Hepatocyte (in vitro differentiated cells): ENCODE measurements around the gene KAT14. TPM values are rescaled to one million over a fixed set of nuclear protein-coding genes. Genes with fewer than 3 reads are reported as not detected.

Experiments
- DNase-seq: peaks from one replicate; pipeline ENCODE4 v3.0.0-alpha.2; 2016; ENCODE audit warnings: low spot score
- H2AFZ ChIP-seq: fragments of 200-600 bp; sonication (generic); 2 replicates; pipeline ENCODE4 v1.6.0; 2016; ENCODE audit warnings: antibody characterized with exemption, mild to moderate bottlenecking
- H3K27ac ChIP-seq: fragments of 200-600 bp; sonication (generic); 2 replicates; pipeline ENCODE4 v1.5.1; 2016; ENCODE audit warnings: mild to moderate bottlenecking
- H3K27me3 ChIP-seq: fragments of 200-600 bp; sonication (generic); 2 replicates; pipeline ENCODE4 v1.6.1; 2016
- H3K36me3 ChIP-seq: fragments of 200-600 bp; sonication (generic); replicated peaks from 2 replicates; pipeline ENCODE4 v1.5.1; 2016; ENCODE audit warnings: low read depth; ENCODE audit not compliant: insufficient read depth
- H3K4me1 ChIP-seq: fragments of 200-600 bp; sonication (generic); 2 replicates; pipeline ENCODE4 v1.5.1; 2016; ENCODE audit warnings: mild to moderate bottlenecking, moderate library complexity; ENCODE audit not compliant: insufficient read depth
- H3K4me2 ChIP-seq: fragments of 200-600 bp; sonication (generic); 2 replicates; pipeline ENCODE4 v1.6.0; 2016
- H3K4me3 ChIP-seq: fragments of 200-600 bp; sonication (generic); 2 replicates; pipeline ENCODE4 v1.5.1; 2016; ENCODE audit warnings: mild to moderate bottlenecking
- H3K79me2 ChIP-seq: fragments of 200-600 bp; sonication (generic); 2 replicates; pipeline ENCODE4 v1.6.0; 2017; ENCODE audit warnings: mild to moderate bottlenecking
- H3K9me2 ChIP-seq: fragments of 200-600 bp; sonication (generic); replicated peaks from 2 replicates; pipeline ENCODE4 v1.6.0; 2017; ENCODE audit warnings: mild to moderate bottlenecking; ENCODE audit not compliant: insufficient read depth
- H3K9me3 ChIP-seq: fragments of 200-600 bp; sonication (generic); 2 replicates; pipeline ENCODE4 v1.5.1; 2016; ENCODE audit warnings: low read depth, mild to moderate bottlenecking
- H4K20me1 ChIP-seq: fragments of 200-600 bp; sonication (generic); 2 replicates; pipeline ENCODE4 v1.6.0; 2016; ENCODE audit warnings: mild to moderate bottlenecking; ENCODE audit not compliant: insufficient read depth, poor library complexity, severe bottlenecking
- CTCF ChIP-seq: fragments of 200-600 bp; sonication (generic); IDR thresholded peaks from 2 replicates; pipeline ENCODE4 v1.5.1; 2016; ENCODE audit warnings: antibody characterized with exemption, mild to moderate bottlenecking; ENCODE audit not compliant: poor library complexity
- EZH2 ChIP-seq: fragments of 200-600 bp; sonication (generic); IDR thresholded peaks from 2 replicates; pipeline ENCODE4 v1.6.1; 2016; ENCODE audit warnings: antibody characterized with exemption, mild to moderate bottlenecking, borderline replicate concordance
- EZH2phosphoT487 ChIP-seq: fragments of 200-600 bp; sonication (generic); IDR thresholded peaks from one replicate; pipeline ENCODE4 v1.6.1; 2018; ENCODE audit warnings: antibody characterized with exemption, mild to moderate bottlenecking, low read depth, moderate library complexity; ENCODE audit not compliant: unreplicated experiment, severe bottlenecking
- WGBS: methylation state at CpG from one replicate; pipeline ENCODE4 v1.1.6; 2016; ENCODE audit warnings: low lambda C conversion rate; ENCODE audit errors: missing lambda C conversion rate; 5-methylcytosine and 5-hydroxymethylcytosine counted together
- polyA plus RNA-seq: library from polyadenylated mRNA; unstranded; fragments of >200 nt; fragmentation: Nextera tagmentation; extraction: Ambion mirVana; gene quantifications from 2 replicates; pipeline ENCODE4 v1.2.1, GENCODE V29; 2016
- total RNA-seq: library from RNA; depleted of rRNA; stranded (reverse); fragments of >200 nt; gene quantifications from 2 replicates; pipeline ENCODE4 v1.2.3, GENCODE V29; 2014

Gene KAT14
- total and polyA plus RNA-seq, 2 experiments from 2014 or later, result 12.3 to 20.6 TPM

- Histone ChIP-seq H3K27ac (no peak overlapping the region), H3K4me2 (no peak overlapping the region), H3K9me3 (no peaks in the 10 kb centered on the region), H3K4me3 (no peak overlapping the region), H3K27me3 (no peaks in the 10 kb centered on the region), H3K36me3 (no peaks in the 10 kb centered on the region), H3K79me2 (no peaks in the 10 kb centered on the region), H4K20me1 (no peaks in the 10 kb centered on the region), H3K4me1 (no peaks in the 10 kb centered on the region), H2AFZ (no peak overlapping the region), H3K9me2 (no peaks in the 10 kb centered on the region)
- TF ChIP-seq EZH2phosphoT487 (no peak), CTCF (no peak)
- DNase-seq, result no peak
- 97% methylated on average over 10 of the region's 10 CpGs for whole genome bisulfite sequencing
Measured at GRCh38 chr20:18090477-18090876, 47.2 kb upstream of the KAT14 start.

- Histone ChIP-seq H3K27me3 (no peaks in the 10 kb centered on the region), H3K4me3 (no peak overlapping the region), H4K20me1 (no peaks in the 10 kb centered on the region), H2AFZ (no peak overlapping the region), H3K79me2 (no peaks in the 10 kb centered on the region), H3K4me2 (no peak overlapping the region), H3K36me3 (no peaks in the 10 kb centered on the region), H3K9me2 (no peaks in the 10 kb centered on the region), H3K4me1 (no peaks in the 10 kb centered on the region), H3K9me3 (no peaks in the 10 kb centered on the region), H3K27ac (no peak overlapping the region)
- TF ChIP-seq EZH2 (no peak), CTCF (no peak), EZH2phosphoT487 (no peak)
- DNase-seq, result no peak
- 54% methylated on average over 7 of the region's 7 CpGs for WGBS
Measured at GRCh38 chr20:18091623-18092022, 46.0 kb upstream of the KAT14 start.

- Histone ChIP-seq H3K9me2 (no peaks in the 10 kb centered on the region), H3K4me1 (no peaks in the 10 kb centered on the region), H3K36me3 (no peaks in the 10 kb centered on the region), H4K20me1 (no peaks in the 10 kb centered on the region), H3K4me3 (no peak overlapping the region), H3K9me3 (no peaks in the 10 kb centered on the region), H3K27ac (no peak overlapping the region), H3K79me2 (no peaks in the 10 kb centered on the region), H3K4me2 (no peak overlapping the region), H3K27me3 (no peaks in the 10 kb centered on the region), H2AFZ (no peak overlapping the region)
- TF ChIP-seq EZH2, result no peak
- TF ChIP-seq EZH2phosphoT487, result no peak
- TF ChIP-seq CTCF, result no peak
- no peak for DNase-seq
- 92% methylated on average over 8 of the region's 8 CpGs for WGBS
Measured at GRCh38 chr20:18092890-18093289, 44.8 kb upstream of the KAT14 start.

- H3K36me3 ChIP-seq, result no peaks in the 10 kb centered on the region
- no peaks in the 10 kb centered on the region for H3K79me2 ChIP-seq
- no peaks in the 10 kb centered on the region for H3K27me3 ChIP-seq
- H3K4me1 ChIP-seq, result no peaks in the 10 kb centered on the region
- H3K27ac ChIP-seq, result no peak overlapping the region
- no peak for DNase-seq
- WGBS, result 86% methylated on average over 10 of the region's 10 CpGs
- H3K9me3 ChIP-seq, result no peaks in the 10 kb centered on the region
- no peak overlapping the region for H3K4me2 ChIP-seq
- H4K20me1 ChIP-seq, result no peaks in the 10 kb centered on the region
- no peak for TF ChIP-seq CTCF
- no peak for TF ChIP-seq EZH2
- no peak for TF ChIP-seq EZH2phosphoT487
- no peaks in the 10 kb centered on the region for H3K9me2 ChIP-seq
- H2AFZ ChIP-seq, result no peak overlapping the region
- H3K4me3 ChIP-seq, result no peak overlapping the region
Measured at GRCh38 chr20:18093388-18093787, 44.3 kb upstream of the KAT14 start.
